Fibroblast of skin of back (primary cell): ENCODE results near the gene BCL7C. TPM values are rescaled to one million over a fixed set of nuclear protein-coding genes. Genes with fewer than 3 reads are reported as not detected.
"Not testable (repeated sequence)": the region's sequence is repeated elsewhere in the genome, so short reads cannot be mapped to it uniquely, and the experiment has no call there.

Experiments used
- DNase-seq: peaks from one replicate; pipeline ENCODE4 v3.0.0-alpha.2; 2013
- polyA plus RNA-seq, 2 experiments: library from polyadenylated mRNA; unstranded; fragments of 120-200 nt; gene quantifications; one replicate each; pipeline ENCODE4 v1.2.1, GENCODE V29; 2013; ENCODE audit not compliant: insufficient read length in 2 of 2

The BCL7C gene
- 41.9 TPM for polyA plus RNA-seq (2013, experiment 1 of 2; ENCODE audit: insufficient read length)
- 27.0 TPM for polyA plus RNA-seq (2013, experiment 2 of 2; ENCODE audit: insufficient read length)

DNA sequence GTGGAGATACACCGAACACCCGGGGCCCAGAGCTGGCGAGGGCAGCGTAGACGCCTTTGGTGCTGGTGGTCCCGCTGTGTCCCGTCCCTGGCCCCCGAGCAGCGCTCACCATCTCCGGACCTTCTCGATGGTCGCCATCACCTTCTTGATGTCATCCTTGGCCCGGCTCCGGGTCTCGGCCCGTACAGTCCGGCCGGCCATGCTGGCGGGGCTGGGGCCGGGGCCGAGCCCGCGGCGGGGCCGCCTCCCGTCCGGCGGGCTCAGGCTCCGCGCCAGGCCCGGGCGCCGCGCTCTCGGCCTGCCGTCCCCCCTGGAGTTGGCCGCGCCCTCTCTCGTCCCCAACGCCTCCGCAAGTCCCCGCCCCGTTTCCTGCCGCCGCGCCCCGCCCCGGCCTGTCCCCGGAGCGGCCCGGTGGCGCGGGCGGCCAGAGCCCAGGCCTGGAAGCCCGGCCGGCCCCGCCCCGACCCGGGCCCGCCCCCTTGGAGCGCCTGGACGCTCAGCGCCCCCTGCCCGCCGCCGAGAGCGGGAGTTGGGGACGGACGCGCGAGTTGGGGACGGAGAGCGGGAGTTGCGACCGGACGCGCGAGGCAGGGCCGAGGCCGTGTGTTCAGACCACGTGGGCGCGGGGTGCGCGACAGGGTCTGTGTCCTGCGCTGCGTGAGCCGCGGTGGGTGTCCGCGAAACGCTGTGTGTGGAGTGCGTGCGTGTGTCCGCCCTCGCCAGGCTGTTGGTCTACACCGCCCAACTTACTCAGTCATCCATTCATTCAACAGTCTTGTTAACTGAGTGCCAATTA is at the start of gene BCL7C:
TSS of gene BCL7C (minus strand) at position 334 of the 796 bp plus-strand sequence. CDS start at position 201, 133 bp downstream.
- peak; percentile 94 for DNase-seq

DNA sequence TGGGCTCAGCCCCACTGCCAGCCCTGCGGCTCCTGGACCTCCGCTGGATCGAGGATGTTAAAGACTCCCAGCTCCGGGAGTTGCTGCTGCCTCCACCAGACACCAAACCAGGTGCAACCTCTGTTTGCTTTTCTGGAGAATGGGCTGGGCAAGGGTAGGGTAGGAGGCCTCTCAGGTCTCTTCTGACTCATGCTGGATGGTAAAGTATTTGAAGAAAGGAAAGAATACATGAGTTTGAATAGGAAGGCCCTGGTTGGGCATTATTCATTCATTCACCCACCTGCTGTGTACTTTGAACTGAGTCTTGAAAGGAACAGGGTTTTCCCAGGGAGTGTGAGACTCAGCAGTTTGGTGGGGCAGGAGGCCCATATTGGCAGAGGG is 48.5 kb upstream of the BCL7C start:
- no peak for DNase-seq

DNA sequence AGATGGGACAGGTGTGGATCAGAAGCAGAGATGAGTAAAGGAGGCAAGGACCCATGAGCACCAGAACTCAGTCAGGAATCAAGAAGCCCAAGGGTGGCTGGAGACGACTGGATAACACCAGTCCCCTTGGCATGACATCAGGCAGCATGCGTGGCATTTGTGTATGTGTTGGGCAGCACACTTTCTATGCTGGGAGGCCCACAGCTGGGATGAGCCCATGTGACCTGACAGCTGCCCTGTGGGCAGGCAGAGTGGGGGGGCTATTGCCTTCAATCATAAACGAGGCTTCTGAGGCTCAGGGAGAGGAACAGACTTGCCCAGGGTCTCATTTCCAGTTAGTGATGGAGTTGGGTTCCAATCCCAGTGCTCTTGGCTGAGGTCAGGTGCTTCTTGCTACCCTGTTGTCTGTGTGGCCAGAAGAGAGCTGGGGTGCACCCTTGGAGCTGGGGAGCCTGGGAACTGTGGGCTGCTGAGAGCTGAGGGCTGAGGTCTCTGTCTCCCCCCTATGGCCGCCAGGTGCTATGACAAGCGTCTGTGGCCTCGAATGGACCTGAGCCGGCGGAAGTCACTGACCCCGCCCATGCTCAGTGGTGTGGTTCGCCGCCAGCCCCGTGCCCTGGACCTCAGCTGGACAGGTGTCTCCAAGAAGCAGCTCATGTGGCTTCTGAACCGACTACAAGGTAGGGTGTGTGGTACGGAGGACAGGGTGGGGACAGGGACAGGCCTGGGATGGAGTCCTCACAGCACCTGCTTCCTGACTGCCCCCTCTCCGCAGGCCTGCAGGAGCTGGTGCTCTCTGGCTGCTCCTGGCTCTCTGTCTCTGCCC is 47.9 kb upstream of the BCL7C start:
- DNase-seq: peak; percentile 62

- DNase-seq: not testable (repeated sequence)
These were observed 45.7 kb upstream of the BCL7C start for GRCh38 chr16:30939571-30939970.

- DNase-seq: no peak
These were observed 43.8 kb upstream of the BCL7C start for GRCh38 chr16:30937692-30938091.

- peak; percentile 34 for DNase-seq
These were observed 41.1 kb upstream of the BCL7C start for GRCh38 chr16:30934827-30935557.

- no peak for DNase-seq
These were observed 37.3 kb upstream of the BCL7C start for GRCh38 chr16:30931068-30931650.

- DNase-seq: no peak
These were observed 36.3 kb upstream of the BCL7C start for GRCh38 chr16:30930160-30930571.

- no peak for DNase-seq
These were observed 35.3 kb upstream of the BCL7C start for GRCh38 chr16:30929167-30929566.

DNA sequence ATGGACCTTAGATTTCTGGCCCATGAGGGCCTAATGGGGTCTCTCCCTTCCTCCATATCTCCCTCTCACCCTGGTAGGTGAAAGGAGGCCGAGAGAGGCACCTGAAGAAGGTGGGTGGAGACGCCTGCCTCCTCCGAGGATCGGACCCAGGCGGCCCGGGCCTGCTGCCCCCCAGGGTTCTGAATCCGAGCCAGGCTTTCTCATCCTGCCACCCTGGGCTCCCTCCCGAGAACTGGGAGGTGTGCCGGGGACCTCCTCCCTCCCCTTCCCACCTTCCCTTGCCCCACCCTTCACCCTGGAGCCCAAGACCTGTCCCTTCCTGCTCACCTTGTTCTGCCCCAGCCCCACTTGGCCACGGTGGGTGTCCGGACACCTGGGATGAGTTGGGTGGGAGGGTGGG is 34.5 kb upstream of the BCL7C start:
- DNase-seq: no peak

- peak; percentile 45 for DNase-seq
These were observed 34.0 kb upstream of the BCL7C start for GRCh38 chr16:30927789-30928378.

DNA sequence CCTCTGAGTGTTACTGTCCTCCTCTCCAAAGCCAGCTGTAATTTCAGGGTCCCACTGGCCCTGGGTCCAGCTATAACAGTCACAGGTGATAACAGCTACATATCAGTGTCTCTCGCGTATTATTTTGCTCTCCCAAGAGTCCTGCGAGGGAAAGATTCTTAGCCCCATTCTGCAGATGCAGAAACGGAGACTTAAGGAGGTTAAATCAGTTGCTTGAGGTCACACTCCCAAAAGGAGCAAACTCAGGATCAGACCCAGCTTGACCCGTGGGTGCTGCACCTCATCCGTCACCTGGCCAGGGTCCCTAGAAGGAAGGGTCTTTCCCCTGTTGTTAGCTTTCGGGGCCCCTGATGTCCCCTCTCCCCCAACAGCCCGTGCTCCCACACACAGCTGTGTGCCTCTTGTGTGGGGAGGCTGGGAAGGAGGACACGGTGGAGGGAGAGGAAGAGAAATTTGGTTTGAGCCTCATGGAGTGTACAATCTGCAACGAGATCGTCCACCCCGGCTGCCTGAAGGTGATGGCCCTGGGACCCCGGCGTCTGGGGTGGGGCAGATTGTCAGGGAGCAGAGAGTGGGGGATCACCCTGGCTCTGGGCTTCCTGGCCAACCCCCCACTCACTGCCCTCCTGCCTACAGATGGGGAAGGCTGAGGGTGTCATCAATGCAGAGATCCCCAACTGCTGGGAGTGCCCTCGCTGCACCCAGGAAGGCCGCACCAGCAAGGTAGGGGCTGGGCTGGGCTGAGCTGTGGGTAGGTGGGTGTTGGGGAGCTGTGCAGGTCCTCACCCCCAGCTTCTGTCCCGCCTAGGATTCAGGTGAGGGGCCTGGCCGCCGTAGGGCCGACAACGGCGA is 33.3 kb upstream of the BCL7C start:
- DNase-seq: no peak

DNA sequence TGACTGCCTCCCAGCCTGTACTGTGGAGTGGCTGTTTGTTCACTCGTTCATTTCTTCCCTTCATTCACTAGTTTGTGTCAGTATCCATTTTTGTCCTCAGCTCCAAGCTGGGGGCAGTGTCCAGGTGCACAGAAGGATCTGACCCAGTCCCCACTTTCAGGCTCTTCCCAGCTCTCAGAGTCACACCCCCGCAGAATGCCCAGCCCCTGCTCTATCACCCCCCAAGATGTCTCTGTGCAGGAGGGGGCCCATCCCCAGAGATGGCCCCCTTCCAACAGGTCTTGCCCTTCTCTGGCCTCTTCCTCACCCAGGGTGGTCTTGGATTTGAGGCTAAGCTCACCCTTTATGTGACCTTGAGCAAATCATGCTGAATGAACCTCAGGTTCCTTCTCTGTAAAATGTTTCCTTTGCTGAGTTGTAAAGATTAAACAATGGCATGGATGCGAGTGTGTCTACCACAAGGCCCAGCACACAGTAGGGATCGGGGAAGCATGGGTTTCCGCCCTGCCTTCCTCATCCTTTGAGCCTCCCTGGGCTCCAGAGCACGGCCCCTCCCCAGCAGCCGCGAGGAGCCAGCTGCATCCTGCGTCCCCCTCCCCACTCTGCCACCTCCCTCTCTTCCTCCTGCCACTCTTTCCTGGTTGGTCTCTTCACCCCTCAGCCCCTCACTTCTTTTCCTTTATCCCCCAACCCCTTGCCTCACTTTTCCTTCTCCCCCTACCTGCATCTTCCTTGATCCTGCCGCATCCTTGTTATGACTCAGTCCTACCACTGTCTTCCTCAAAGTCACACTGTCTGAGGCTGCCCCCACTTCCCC is 32.3 kb upstream of the BCL7C start:
- no peak for DNase-seq

DNA sequence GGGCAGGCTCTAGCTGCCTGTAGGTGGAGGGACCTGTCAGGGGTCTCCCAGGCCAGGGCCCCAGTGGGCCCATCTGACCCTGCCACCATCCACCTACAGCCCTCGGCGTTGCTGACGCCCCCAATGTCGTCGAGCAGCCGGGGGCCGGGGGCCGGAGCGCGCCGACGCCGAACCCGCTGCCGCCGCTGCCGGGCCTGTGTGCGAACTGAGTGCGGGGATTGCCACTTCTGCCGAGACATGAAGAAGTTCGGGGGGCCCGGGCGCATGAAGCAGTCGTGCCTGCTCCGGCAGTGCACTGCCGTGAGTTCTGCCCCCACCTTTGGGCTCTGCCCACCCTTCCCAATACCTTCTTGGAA is 31.7 kb upstream of the BCL7C start:
- DNase-seq: no peak

GRCh38 chr16:30924913-30925631 is 31.2 kb upstream of the BCL7C start:
- DNase-seq: no peak

- DNase-seq: no peak
These were observed 30.4 kb upstream of the BCL7C start for GRCh38 chr16:30924076-30924912.

- DNase-seq: no peak
These were observed 29.7 kb upstream of the BCL7C start, which contains the start of gene FBXL19 for GRCh38 chr16:30923554-30924075. TSS of gene FBXL19 (plus strand) at chr16:30923572. CDS start at chr16:30925755, 2,183 bp downstream.

DNA sequence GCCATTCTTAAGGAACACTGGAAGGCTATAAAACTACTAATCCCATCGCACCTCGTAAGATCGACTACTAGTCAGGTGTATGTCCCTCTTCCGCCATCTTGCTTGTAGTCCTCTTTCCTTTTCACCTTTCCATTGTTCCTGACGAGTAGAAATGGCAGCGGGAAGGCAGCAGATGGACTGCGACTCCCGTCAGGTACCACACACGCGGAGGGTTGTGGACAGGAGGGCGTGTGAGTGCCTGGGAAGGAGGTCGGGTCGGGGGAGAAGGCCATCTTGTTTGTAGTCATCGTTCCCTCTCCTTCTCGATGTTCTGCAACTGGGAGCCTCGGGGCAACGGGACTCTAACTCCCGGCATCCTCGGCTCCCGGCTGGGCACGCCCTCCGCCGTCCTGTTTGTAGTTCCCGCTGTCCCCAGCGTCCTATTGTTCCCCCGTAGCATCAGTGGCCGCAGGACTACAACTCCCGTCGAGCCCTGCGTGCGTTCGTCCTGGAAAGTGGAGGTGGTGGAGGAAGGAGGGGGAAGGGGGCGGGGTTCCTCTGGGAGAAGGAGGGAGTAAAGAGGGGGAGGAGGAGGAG is 29.2 kb upstream of the BCL7C start:
- peak; percentile 100 for DNase-seq
